Measurements from ENCODE around the gene POU6F1.

POU6F1 gene

DNA sequence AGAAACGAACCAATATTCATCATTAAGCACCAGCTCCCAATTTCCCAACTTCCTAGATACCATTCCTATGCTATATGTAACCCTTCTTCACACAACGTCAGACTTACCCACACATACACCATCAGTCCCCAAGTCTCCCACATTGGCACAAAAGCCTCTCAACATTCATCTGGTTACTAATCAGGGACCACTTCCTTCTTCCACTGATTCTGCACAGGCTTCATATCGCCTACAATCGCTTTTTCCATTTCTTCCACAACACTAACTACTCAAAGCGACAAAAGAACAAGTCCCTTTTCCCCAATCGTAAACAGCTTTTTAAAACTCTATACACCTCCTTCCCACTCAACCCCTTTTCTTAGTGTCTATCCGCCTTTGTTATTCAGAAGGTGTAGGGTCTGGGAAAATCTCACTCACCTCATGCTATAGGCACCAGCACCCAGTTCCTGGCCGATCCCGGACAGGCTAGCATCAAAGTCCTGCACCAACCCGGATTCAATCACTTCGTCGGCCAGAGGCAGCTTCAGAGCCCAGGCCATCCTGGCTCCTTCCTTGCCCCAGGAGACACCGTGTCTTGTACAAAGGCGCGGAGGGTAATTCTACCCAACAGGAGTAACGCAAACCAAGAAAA, 45.9 kb downstream of the POU6F1 start:
- FAIRE-seq (no peak), DNase-seq (ENCODE audit: insufficient read length, low spot score) (no peak)
- TF ChIP-seq, protein P1, sequence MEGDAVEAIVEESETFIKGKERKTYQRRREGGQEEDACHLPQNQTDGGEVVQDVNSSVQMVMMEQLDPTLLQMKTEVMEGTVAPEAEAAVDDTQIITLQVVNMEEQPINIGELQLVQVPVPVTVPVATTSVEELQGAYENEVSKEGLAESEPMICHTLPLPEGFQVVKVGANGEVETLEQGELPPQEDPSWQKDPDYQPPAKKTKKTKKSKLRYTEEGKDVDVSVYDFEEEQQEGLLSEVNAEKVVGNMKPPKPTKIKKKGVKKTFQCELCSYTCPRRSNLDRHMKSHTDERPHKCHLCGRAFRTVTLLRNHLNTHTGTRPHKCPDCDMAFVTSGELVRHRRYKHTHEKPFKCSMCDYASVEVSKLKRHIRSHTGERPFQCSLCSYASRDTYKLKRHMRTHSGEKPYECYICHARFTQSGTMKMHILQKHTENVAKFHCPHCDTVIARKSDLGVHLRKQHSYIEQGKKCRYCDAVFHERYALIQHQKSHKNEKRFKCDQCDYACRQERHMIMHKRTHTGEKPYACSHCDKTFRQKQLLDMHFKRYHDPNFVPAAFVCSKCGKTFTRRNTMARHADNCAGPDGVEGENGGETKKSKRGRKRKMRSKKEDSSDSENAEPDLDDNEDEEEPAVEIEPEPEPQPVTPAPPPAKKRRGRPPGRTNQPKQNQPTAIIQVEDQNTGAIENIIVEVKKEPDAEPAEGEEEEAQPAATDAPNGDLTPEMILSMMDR (IDR thresholded peaks at IDR 0.05; ENCODE audit: insufficient read depth, missing control alignments), result no peak

DNA sequence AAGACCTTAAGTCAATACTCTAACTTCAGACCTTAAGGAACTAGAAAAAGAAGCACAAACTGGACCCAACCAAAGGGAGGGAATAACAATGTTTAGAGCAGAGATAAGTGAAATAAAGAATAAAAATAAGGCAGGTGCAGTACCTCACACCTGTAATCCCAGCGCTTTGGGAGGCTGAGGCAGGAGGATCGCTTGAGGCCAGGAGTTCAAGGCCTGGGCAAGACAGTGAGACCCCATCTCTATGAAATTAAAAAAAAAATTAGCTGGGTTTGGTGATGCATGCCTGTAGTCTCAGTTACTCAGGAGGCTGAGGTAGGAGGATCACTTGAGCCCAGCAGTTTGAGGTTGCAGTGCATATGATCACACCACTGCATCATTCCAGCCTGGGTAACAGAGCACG, 54.1 kb downstream of the POU6F1 start:
- DNase-seq (ENCODE audit: insufficient read length, low spot score) (no peak), FAIRE-seq (no peak)
- TF ChIP-seq, protein P1 (IDR thresholded peaks at IDR 0.05; ENCODE audit: insufficient read depth, missing control alignments), result no peak

DNA sequence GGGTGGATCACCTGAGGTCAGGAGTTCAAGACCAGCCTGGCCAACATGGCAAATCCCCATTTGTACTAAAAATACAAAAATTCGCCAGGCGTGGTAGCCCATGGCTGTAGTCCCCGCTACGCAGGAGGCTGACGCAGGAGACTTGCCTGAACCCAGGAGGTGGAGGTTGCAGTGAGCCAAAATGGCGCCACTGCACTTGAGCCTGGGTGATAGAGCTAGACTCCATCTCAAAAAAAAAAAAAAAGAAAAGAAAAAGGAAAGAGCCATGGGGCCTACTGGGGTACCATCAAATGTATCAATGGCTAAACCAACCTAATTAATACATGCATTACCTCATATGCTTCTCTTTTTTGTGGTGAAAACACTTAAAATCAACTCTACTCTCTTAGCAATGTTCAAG, 55.6 kb downstream of the POU6F1 start:
- FAIRE-seq (no peak), DNase-seq (ENCODE audit: insufficient read length, low spot score) (no peak)
- TF ChIP-seq, protein P1 (IDR thresholded peaks at IDR 0.05; ENCODE audit: insufficient read depth, missing control alignments), result no peak

DNA sequence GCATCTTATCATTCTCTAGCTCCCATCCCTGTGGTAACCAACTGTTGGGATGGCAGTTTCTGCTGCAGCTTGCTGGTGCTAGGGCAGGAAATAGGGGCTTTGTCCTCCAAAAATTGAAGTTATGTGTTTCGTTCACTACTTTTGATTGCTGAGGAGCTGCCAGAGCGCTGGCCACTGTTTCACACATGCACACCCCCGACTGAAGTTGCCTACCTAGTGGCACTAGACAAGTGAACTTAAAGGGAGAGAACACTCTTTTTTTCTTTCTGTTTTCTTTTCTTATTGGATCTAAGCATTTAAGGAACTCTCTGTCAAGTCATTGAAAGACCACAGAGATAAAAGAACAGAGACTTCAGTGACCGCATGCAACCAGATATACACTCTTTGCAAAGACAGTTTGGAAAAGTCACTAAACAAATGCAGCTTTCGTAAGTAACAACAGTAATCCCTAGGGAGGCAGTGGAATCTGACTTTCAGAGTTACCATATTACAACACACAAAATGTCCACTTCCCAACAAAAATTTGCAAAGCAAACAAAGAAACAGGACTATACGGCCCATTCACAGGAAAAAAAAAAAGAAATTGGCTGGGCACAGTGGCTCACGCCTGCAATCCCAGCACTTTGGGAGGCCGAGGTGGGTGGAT, 56.9 kb downstream of the POU6F1 start:
- FAIRE-seq, result no peak
- no peak for DNase-seq (ENCODE audit: insufficient read length, low spot score)
- TF ChIP-seq, protein P1 (IDR thresholded peaks at IDR 0.05; ENCODE audit: insufficient read depth, missing control alignments), result no peak

DNA sequence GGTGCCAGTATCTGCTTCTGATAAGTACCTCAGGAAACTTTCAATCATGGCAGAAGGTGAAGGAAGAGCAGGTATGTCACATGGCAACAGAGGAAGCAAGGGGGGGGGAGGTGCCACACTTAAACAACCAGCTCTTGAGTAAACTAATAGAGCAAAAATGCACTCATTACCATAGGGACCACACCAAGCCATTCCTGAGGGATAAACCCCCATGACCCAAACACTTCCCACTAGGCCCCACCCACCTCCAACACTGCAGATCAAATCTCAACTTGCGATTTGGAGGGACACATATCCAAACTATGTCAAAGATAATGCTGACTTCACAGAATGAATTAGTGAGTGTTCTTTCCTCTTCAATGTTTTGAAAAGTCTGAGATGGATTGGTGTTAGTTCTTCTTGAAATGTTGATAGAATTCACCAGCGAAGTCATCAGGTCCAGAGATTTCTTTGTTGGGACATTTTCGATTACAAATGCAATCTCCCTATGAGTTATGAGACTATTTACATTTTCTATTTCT, 61.6 kb downstream of the POU6F1 start:
- DNase-seq (ENCODE audit: insufficient read length, low spot score), result no peak
- TF ChIP-seq, protein P1 (IDR thresholded peaks at IDR 0.05; ENCODE audit: insufficient read depth, missing control alignments), result no peak
- FAIRE-seq, result no peak

DNA sequence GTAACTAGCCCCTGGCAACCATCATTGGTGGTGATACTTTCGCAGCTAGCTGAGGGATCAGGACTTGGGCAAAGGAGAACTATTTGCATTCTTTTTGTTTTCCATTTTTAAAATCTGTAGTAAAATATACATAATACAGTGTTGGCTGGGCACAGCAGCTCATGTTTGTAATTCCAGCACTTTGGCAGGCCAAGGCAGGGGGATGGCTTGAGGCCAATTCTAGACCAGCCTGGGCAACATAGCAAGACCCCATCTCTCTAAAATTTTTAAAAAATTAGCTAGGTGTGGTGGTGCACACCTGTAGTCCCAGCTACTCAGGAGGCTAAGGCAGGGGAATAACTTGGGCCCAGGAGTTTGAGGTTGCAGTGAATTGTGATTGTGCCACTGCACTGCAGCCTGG, 64.9 kb downstream of the POU6F1 start:
- FAIRE-seq (no peak), DNase-seq (ENCODE audit: insufficient read length, low spot score) (no peak)
- TF ChIP-seq, protein P1 (IDR thresholded peaks at IDR 0.05; ENCODE audit: insufficient read depth, missing control alignments), result no peak

DNA sequence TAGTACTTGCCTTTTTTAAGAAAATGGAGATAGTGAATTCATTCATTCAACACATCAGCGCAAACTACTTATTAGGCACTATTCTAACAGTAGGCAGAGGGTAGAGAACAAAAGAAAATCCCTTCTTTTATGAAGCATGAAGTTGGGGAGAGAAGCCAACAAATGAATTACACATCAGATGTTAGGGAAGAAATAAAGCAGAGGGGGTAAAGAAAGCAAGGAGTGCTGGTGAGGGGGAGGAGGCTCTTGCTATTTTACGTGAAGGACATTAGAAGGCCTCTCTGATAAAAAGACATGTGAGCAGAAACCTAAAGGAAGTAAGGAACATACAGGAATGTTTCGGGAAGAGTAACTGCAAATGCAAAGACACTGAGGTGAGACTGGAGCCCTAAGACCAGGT, 67.1 kb downstream of the POU6F1 start:
- FAIRE-seq (no peak), DNase-seq (ENCODE audit: insufficient read length, low spot score) (no peak)
- TF ChIP-seq, protein P1 (IDR thresholded peaks at IDR 0.05; ENCODE audit: insufficient read depth, missing control alignments), result no peak

Measured in D721Med (cell line).